CD8-positive, alpha-beta memory T cell (primary cell): ENCODE measurements around the gene COA1. TPM values are rescaled to one million over a fixed set of nuclear protein-coding genes. Genes with fewer than 3 reads are reported as not detected.

Experiments used
- CTCF ChIA-PET: fragments of 350-600 bp; sonication (Branson Sonifier 250); formaldehyde crosslinking; loops from one replicate; lab custom pipeline; 2021; ENCODE audit warnings: antibody characterized with exemption; lab: Charles Lee
- POLR2A ChIA-PET: fragments of 350-600 bp; sonication (Branson Sonifier 250); formaldehyde crosslinking; loops from one replicate; lab custom pipeline; 2021; ENCODE audit warnings: antibody characterized with exemption; lab: Charles Lee
- DNase-seq, 5 donors: peaks; one replicate each; pipeline versions ENCODE4 v3.0.0 to v3.0.0-alpha.2; 2020 to 2022; ENCODE audit warnings: mixed read lengths in 1 of 5
- H3K27ac ChIP-seq: one replicate; pipeline ENCODE4 v1.7.0; 2013; ENCODE audit warnings: low read depth, mild to moderate bottlenecking, low read length, moderate library complexity
- H3K27me3 ChIP-seq: 2 replicates; pipeline ENCODE4 v1.7.0; 2013; ENCODE audit warnings: low read length, mild to moderate bottlenecking; ENCODE audit not compliant: insufficient read depth, poor library complexity, severe bottlenecking
- H3K36me3 ChIP-seq: 2 replicates; pipeline ENCODE4 v1.7.0; 2013; ENCODE audit warnings: mild to moderate bottlenecking, low read length, moderate library complexity; ENCODE audit not compliant: insufficient read depth
- H3K4me1 ChIP-seq: 2 replicates; pipeline ENCODE4 v1.7.0; 2013; ENCODE audit warnings: mild to moderate bottlenecking, low read length, moderate library complexity; ENCODE audit not compliant: insufficient read depth
- H3K4me3 ChIP-seq: 2 replicates; pipeline ENCODE4 v1.7.0; 2013; ENCODE audit warnings: mild to moderate bottlenecking, low read length
- H3K9me3 ChIP-seq: 2 replicates; pipeline ENCODE4 v1.7.0; 2013; ENCODE audit warnings: mild to moderate bottlenecking, low read length
- H3K27ac Mint-ChIP-seq, 8 donors: one replicate each; pipeline ENCODE4 v1.8.0; 2020 to 2021; ENCODE audit warnings: mixed read lengths in 8 of 8, mild to moderate bottlenecking in 6 of 8, inconsistent platforms in 3 of 8, moderate library complexity in 3 of 8
- H3K27me3 Mint-ChIP-seq, 2 donors: one replicate each; pipeline ENCODE4 v1.8.0; 2020 to 2021; ENCODE audit warnings: mixed read lengths in 2 of 2, mild to moderate bottlenecking in 1 of 2, moderate library complexity in 1 of 2
- H3K36me3 Mint-ChIP-seq, 3 donors: one replicate each; pipeline ENCODE4 v1.8.0; 2020 to 2021; ENCODE audit warnings: mixed read lengths in 3 of 3, inconsistent platforms in 1 of 3, mild to moderate bottlenecking in 1 of 3
- H3K4me1 Mint-ChIP-seq, 3 donors: one replicate each; pipeline ENCODE4 v1.8.0; 2020 to 2021; ENCODE audit warnings: mixed read lengths in 3 of 3, inconsistent platforms in 1 of 3, mild to moderate bottlenecking in 1 of 3
- H3K4me3 Mint-ChIP-seq, 7 donors: one replicate each; pipeline ENCODE4 v1.8.0; 2020 to 2021; ENCODE audit warnings: mixed read lengths in 7 of 7, mild to moderate bottlenecking in 6 of 7, moderate library complexity in 4 of 7, inconsistent platforms in 2 of 7
- H3K9me3 Mint-ChIP-seq, 5 donors: one replicate each; pipeline ENCODE4 v1.8.0; 2020 to 2022; ENCODE audit warnings: mixed read lengths in 5 of 5, mild to moderate bottlenecking in 3 of 5, moderate library complexity in 2 of 5, inconsistent platforms in 1 of 5
- polyA plus RNA-seq: library from polyadenylated mRNA; unstranded; fragments of 300-500 nt; fragmentation: Illumina TruSeq; gene quantifications from one replicate; pipeline ENCODE4 v1.2.3, GENCODE V29; 2021
- total RNA-seq, 2 experiments: library from RNA; stranded (reverse); gene quantifications; one replicate each; pipeline ENCODE4 v1.2.3, GENCODE V29; 2021

COA1 gene
- total and polyA plus RNA-seq, 3 experiments from 2014 or later, result 68.9 to 81.6 (median 75.9) TPM

GRCh38 chr7:43615558-43616145 lies 113.7 kb downstream of the COA1 start:
- POLR2A ChIA-PET, result interaction anchor here (0.7 to 1.4 kb wide), 2 partner anchors 10 to 63 kb away, joined by 4 to 6 read pairs; no protein-coding TSS in a partner anchor
- peak overlapping the region; percentile 85 to 96 (median 92) for H3K27ac Mint-ChIP-seq
- H3K9me3 Mint-ChIP-seq, result no peaks in the 10 kb centered on the region
- H3K36me3 ChIP-seq, result peaks cover 39% of the 10 kb centered on the region
- no peak overlapping the region for H3K27ac ChIP-seq
- no peak overlapping the region for H3K4me3 ChIP-seq
- no peaks in the 10 kb centered on the region for H3K9me3 ChIP-seq
- peaks cover 23 to 59% (median 49%) of the 10 kb centered on the region in 3 donors for H3K4me1 Mint-ChIP-seq
- no peak for DNase-seq
- H3K4me3 Mint-ChIP-seq, result peak overlapping the region in 6 of 7 donors; percentile 7 to 65 (median 18)
- no peaks in the 10 kb centered on the region for H3K27me3 ChIP-seq
- CTCF ChIA-PET, result interaction anchor here (1.5 to 4.0 kb wide), 2 partner anchors 28 to 33 kb away, joined by 4 to 20 read pairs; partner anchors contain the start of gene STK17A
- peaks cover 15 to 53% (median 17%) of the 10 kb centered on the region in 3 donors for H3K36me3 Mint-ChIP-seq
- peaks cover 97% of the 10 kb centered on the region for H3K4me1 ChIP-seq
- H3K27me3 Mint-ChIP-seq, result no peaks in the 10 kb centered on the region

GRCh38 chr7:43612599-43613589 lies 116.4 kb downstream of the COA1 start:
- Mint-ChIP-seq H3K27ac (peak overlapping the region; percentile 66 to 92 (median 77)), H3K4me1 (peaks cover 43 to 82% (median 65%) of the 10 kb centered on the region in 3 donors), H3K36me3 (peaks cover 27 to 75% (median 35%) of the 10 kb centered on the region in 3 donors), H3K27me3 (no peaks in the 10 kb centered on the region), H3K9me3 (no peaks in the 10 kb centered on the region), H3K4me3 (peak overlapping the region in 6 of 7 donors; percentile 29 to 59 (median 46))
- peaks cover 43% of the 10 kb centered on the region for H3K36me3 ChIP-seq
- peaks cover 90% of the 10 kb centered on the region for H3K4me1 ChIP-seq
- ChIA-PET POLR2A (interaction anchor here (0.6 to 2.2 kb wide), 2 partner anchors 13 to 26 kb away, joined by 4 to 8 read pairs; no protein-coding TSS in a partner anchor), CTCF (interaction anchor here (1.4 to 3.9 kb wide), 2 partner anchors 31 to 87 kb away, joined by 4 to 23 read pairs; partner anchors contain the start of gene STK17A)
- H3K9me3 ChIP-seq, result no peaks in the 10 kb centered on the region
- H3K4me3 ChIP-seq, result no peak overlapping the region
- H3K27ac ChIP-seq, result no peak overlapping the region
- no peaks in the 10 kb centered on the region for H3K27me3 ChIP-seq
- DNase-seq, result no peak

GRCh38 chr7:43612128-43612527 lies 117.2 kb downstream of the COA1 start:
- ChIA-PET POLR2A (interaction anchor here (0.6 kb wide), 1 partner anchor 12 kb away, joined by 4 read pairs; no protein-coding TSS in a partner anchor), CTCF (interaction anchor here (1.4 to 3.9 kb wide), 2 partner anchors 30 to 88 kb away, joined by 4 to 23 read pairs; partner anchors contain the start of gene STK17A)
- peaks cover 47 to 86% (median 68%) of the 10 kb centered on the region in 3 donors for H3K4me1 Mint-ChIP-seq
- peak overlapping the region in 6 of 8 donors; percentile 74 to 92 (median 80) for H3K27ac Mint-ChIP-seq
- H3K27me3 Mint-ChIP-seq, result no peaks in the 10 kb centered on the region
- DNase-seq, result no peak
- no peaks in the 10 kb centered on the region for H3K9me3 ChIP-seq
- no peaks in the 10 kb centered on the region for H3K27me3 ChIP-seq
- H3K27ac ChIP-seq, result no peak overlapping the region
- no peak overlapping the region for H3K4me3 ChIP-seq
- peaks cover 88% of the 10 kb centered on the region for H3K4me1 ChIP-seq
- H3K4me3 Mint-ChIP-seq, result peak overlapping the region in 2 of 7 donors; percentile 17 to 49
- H3K36me3 Mint-ChIP-seq, result peaks cover 27 to 80% (median 35%) of the 10 kb centered on the region in 3 donors
- H3K9me3 Mint-ChIP-seq, result no peaks in the 10 kb centered on the region
- peaks cover 43% of the 10 kb centered on the region for H3K36me3 ChIP-seq

- Histone ChIP-seq H3K27me3 (no peaks in the 10 kb centered on the region), H3K27ac (no peak overlapping the region), H3K4me3 (no peak overlapping the region), H3K36me3 (peaks cover 31% of the 10 kb centered on the region), H3K9me3 (no peaks in the 10 kb centered on the region), H3K4me1 (peaks cover 83% of the 10 kb centered on the region)
- no peak for DNase-seq
- Mint-ChIP-seq H3K9me3 (no peaks in the 10 kb centered on the region), H3K4me3 (peak overlapping the region in 3 of 7 donors; percentile 14 to 20 (median 17)), H3K27ac (peak overlapping the region; percentile 57 to 92 (median 77)), H3K36me3 (peaks cover 15 to 78% (median 29%) of the 10 kb centered on the region in 3 donors), H3K4me1 (peaks cover 47 to 88% (median 72%) of the 10 kb centered on the region in 3 donors), H3K27me3 (no peaks in the 10 kb centered on the region)
- ChIA-PET CTCF (interaction anchor here (0.8 to 1.5 kb wide), 3 partner anchors 9 to 91 kb away, joined by 3 to 6 read pairs (median 3); no protein-coding TSS in a partner anchor), POLR2A (interaction anchor here (0.8 to 1.0 kb wide), 2 partner anchors 8 to 11 kb away, joined by 3 read pairs; no protein-coding TSS in a partner anchor)
These were observed 120.2 kb downstream of the COA1 start for GRCh38 chr7:43609097-43609496.

- no peaks in the 10 kb centered on the region for H3K27me3 ChIP-seq
- peak overlapping the region in 5 of 7 donors; percentile 31 to 70 (median 51) for H3K4me3 Mint-ChIP-seq
- peaks cover 89% of the 10 kb centered on the region for H3K4me1 ChIP-seq
- H3K36me3 Mint-ChIP-seq, result peaks cover 12 to 52% (median 22%) of the 10 kb centered on the region in 3 donors
- H3K9me3 ChIP-seq, result no peaks in the 10 kb centered on the region
- POLR2A ChIA-PET, result interaction anchor here (0.7 kb wide), 1 partner anchor 22 kb away, joined by 3 read pairs; the partner anchor contains the start of gene STK17A
- CTCF ChIA-PET, result interaction anchor here (0.8 to 5.7 kb wide), 4 partner anchors 10 to 102 kb away, joined by 3 to 38 read pairs (median 3); partner anchors contain the start of gene STK17A
- no peak overlapping the region for H3K4me3 ChIP-seq
- H3K27ac ChIP-seq, result no peak overlapping the region
- H3K27me3 Mint-ChIP-seq, result no peaks in the 10 kb centered on the region
- peaks cover 30 to 58% (median 52%) of the 10 kb centered on the region in 3 donors for H3K4me1 Mint-ChIP-seq
- H3K36me3 ChIP-seq, result peaks cover 25% of the 10 kb centered on the region
- no peaks in the 10 kb centered on the region for H3K9me3 Mint-ChIP-seq
- H3K27ac Mint-ChIP-seq, result peak overlapping the region in 7 of 8 donors; percentile 32 to 89 (median 78)
- no peak for DNase-seq
These were observed 125.1 kb downstream of the COA1 start for GRCh38 chr7:43604251-43604650.

- Mint-ChIP-seq H3K27me3 (no peaks in the 10 kb centered on the region), H3K36me3 (peaks cover 0 to 51% (median 11%) of the 10 kb centered on the region in 3 donors), H3K4me1 (peaks cover 23 to 54% (median 44%) of the 10 kb centered on the region in 3 donors), H3K9me3 (no peaks in the 10 kb centered on the region), H3K4me3 (no peak overlapping the region), H3K27ac (no peak overlapping the region)
- Histone ChIP-seq H3K27ac (no peak overlapping the region), H3K4me3 (no peak overlapping the region), H3K27me3 (no peaks in the 10 kb centered on the region), H3K36me3 (peaks cover 28% of the 10 kb centered on the region), H3K4me1 (peaks cover 78% of the 10 kb centered on the region), H3K9me3 (no peaks in the 10 kb centered on the region)
- CTCF ChIA-PET, result interaction anchor here (1.2 to 5.7 kb wide), 3 partner anchors 14 to 98 kb away, joined by 3 to 38 read pairs (median 5); partner anchors contain the start of gene STK17A
- no peak for DNase-seq
- POLR2A ChIA-PET, result interaction anchor here (1.0 kb wide), 1 partner anchor 20 kb away, joined by 3 read pairs; no protein-coding TSS in a partner anchor
These were observed 127.1 kb downstream of the COA1 start for GRCh38 chr7:43602256-43602655.

- ChIA-PET CTCF (interaction anchor here (3.6 kb wide), 1 partner anchor 18 kb away, joined by 14 read pairs; the partner anchor contains the start of gene STK17A), POLR2A (interaction anchor here (0.6 to 0.7 kb wide), 2 partner anchors 12 to 51 kb away, joined by 4 read pairs; no protein-coding TSS in a partner anchor)
- peak overlapping the region; percentile 38 to 89 (median 84) for H3K27ac Mint-ChIP-seq
These were observed 129.3 kb downstream of the COA1 start for GRCh38 chr7:43600056-43600455.

More at GRCh38 chr7:43600056-43600455, 129.3 kb downstream of the COA1 start:
- Histone ChIP-seq H3K4me1 (peaks cover 81% of the 10 kb centered on the region), H3K27me3 (no peaks in the 10 kb centered on the region), H3K36me3 (peaks cover 37% of the 10 kb centered on the region), H3K9me3 (no peaks in the 10 kb centered on the region), H3K27ac (no peak overlapping the region), H3K4me3 (no peak overlapping the region)
- no peak for DNase-seq
- Mint-ChIP-seq H3K4me1 (peaks cover 40 to 54% (median 41%) of the 10 kb centered on the region in 3 donors), H3K36me3 (peaks cover 0 to 54% (median 13%) of the 10 kb centered on the region in 3 donors), H3K4me3 (peak overlapping the region in 5 of 7 donors; percentile 13 to 74 (median 52)), H3K27me3 (peaks cover 0 to 2% of the 10 kb centered on the region in 2 donors), H3K9me3 (no peaks in the 10 kb centered on the region)
